ENCODE data around the gene FXYD5.

DNA sequence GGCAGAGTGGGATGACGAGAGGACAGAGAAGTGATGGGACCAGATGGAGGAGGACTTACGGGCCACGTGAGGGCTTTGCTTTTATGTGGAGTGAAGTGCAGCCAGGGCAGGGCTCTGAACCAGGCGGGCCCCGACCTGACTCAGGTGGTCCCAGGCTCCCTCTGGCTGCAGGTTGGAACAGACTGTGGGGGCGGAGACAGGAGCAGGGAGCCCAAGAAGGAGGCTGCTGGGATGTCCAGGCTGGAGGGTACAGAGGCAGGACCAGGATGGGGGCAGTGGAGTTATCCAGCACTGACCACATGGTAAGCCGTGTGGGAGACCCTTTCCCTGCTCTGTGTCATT, 2.1 kb downstream of the FXYD5 start:
- TF ChIP-seq, protein P1, sequence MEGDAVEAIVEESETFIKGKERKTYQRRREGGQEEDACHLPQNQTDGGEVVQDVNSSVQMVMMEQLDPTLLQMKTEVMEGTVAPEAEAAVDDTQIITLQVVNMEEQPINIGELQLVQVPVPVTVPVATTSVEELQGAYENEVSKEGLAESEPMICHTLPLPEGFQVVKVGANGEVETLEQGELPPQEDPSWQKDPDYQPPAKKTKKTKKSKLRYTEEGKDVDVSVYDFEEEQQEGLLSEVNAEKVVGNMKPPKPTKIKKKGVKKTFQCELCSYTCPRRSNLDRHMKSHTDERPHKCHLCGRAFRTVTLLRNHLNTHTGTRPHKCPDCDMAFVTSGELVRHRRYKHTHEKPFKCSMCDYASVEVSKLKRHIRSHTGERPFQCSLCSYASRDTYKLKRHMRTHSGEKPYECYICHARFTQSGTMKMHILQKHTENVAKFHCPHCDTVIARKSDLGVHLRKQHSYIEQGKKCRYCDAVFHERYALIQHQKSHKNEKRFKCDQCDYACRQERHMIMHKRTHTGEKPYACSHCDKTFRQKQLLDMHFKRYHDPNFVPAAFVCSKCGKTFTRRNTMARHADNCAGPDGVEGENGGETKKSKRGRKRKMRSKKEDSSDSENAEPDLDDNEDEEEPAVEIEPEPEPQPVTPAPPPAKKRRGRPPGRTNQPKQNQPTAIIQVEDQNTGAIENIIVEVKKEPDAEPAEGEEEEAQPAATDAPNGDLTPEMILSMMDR (IDR thresholded peaks at IDR 0.05) = no peak
- no peak for TF ChIP-seq POLR2A (IDR thresholded peaks at IDR 0.05)

All from right lobe of liver (tissue), 4 donors.